H1 (cell line): Measurements from ENCODE around the gene PMM2.

Experiments used
- ATF2 ChIP-seq: IDR thresholded peaks from 2 replicates; pipeline ENCODE4 v1.6.1; 2012; ENCODE audit warnings: low read length, inconsistent platforms
- CHD1 ChIP-seq: IDR thresholded peaks from 2 replicates; pipeline ENCODE4 v1.6.1; 2012; ENCODE audit warnings: low read depth, low read length, improper control_type of control experiment
- CHD2 ChIP-seq: IDR thresholded peaks from 2 replicates; pipeline ENCODE4 v1.6.1; 2012; ENCODE audit warnings: low read length, improper control_type of control experiment
- CTCF ChIP-seq, 3 experiments: IDR thresholded peaks; 1 replicate in 2 of 3; 2 replicates in 1 of 3; pipeline versions ENCODE4 v1.5.1 to v1.6.1; 2011; ENCODE audit warnings: low read length in 3 of 3, mild to moderate bottlenecking in 3 of 3, inconsistent platforms in 2 of 3, low read depth in 1 of 3, moderate library complexity in 1 of 3; ENCODE audit not compliant: insufficient read depth in 1 of 3; ENCODE audit errors: control extremely low read depth in 1 of 3
- EP300 ChIP-seq, 2 experiments: IDR thresholded peaks; 1 replicate in 1 of 2; 2 replicates in 1 of 2; pipeline ENCODE4 v1.6.1; 2011 to 2012; ENCODE audit warnings: low read depth in 2 of 2, low read length in 2 of 2, mild to moderate bottlenecking in 2 of 2, borderline replicate concordance in 1 of 2, inconsistent platforms in 1 of 2, moderate library complexity in 1 of 2
- MAX ChIP-seq: IDR thresholded peaks from 2 replicates; pipeline ENCODE4 v1.6.1; 2012; ENCODE audit warnings: inconsistent platforms
- POLR2A ChIP-seq, 2 experiments: IDR thresholded peaks; 1 replicate in 1 of 2; 2 replicates in 1 of 2; pipeline ENCODE4 v1.6.1; 2011; ENCODE audit warnings: low read depth in 2 of 2, low read length in 2 of 2, mild to moderate bottlenecking in 2 of 2; ENCODE audit errors: control extremely low read depth in 1 of 2
- SIRT6 ChIP-seq: IDR thresholded peaks from one replicate; pipeline ENCODE4 v1.7.1; 2012; ENCODE audit warnings: low read length, inconsistent platforms

- no peak for TF ChIP-seq SIRT6
- TF ChIP-seq POLR2A (IDR thresholded peaks at IDR 0.05; ENCODE audit: control extremely low read depth in 1 of 2, low read depth in 2 of 2, low read length in 2 of 2): no peak
- no peak for TF ChIP-seq CHD2
- TF ChIP-seq CTCF (IDR thresholded peaks at IDR 0.05; ENCODE audit: control extremely low read depth in 1 of 3, insufficient read depth in 1 of 3, low read depth in 1 of 3, low read length in 3 of 3): no peak
- no peak for TF ChIP-seq CHD1
- no peak for TF ChIP-seq MAX
- TF ChIP-seq ATF2: no peak
- no peak for TF ChIP-seq EP300 (IDR thresholded peaks at IDR 0.05; ENCODE audit: borderline replicate concordance in 1 of 2, low read depth in 2 of 2, low read length in 2 of 2)
Measured at GRCh38 chr16:8801701-8802100, 4.1 kb downstream of the PMM2 start.
